Hepatocyte (in vitro differentiated cells): Measurements from ENCODE around the gene PLA2G4C. TPM values are rescaled to one million over a fixed set of nuclear protein-coding genes. Genes with fewer than 3 reads are reported as not detected.

Experiments used
- DNase-seq: peaks from one replicate; pipeline ENCODE4 v3.0.0-alpha.2; 2016; ENCODE audit warnings: low spot score
- H2AFZ ChIP-seq: fragments of 200-600 bp; sonication (generic); 2 replicates; pipeline ENCODE4 v1.6.0; 2016; ENCODE audit warnings: antibody characterized with exemption, mild to moderate bottlenecking
- H3K27ac ChIP-seq: fragments of 200-600 bp; sonication (generic); 2 replicates; pipeline ENCODE4 v1.5.1; 2016; ENCODE audit warnings: mild to moderate bottlenecking
- H3K27me3 ChIP-seq: fragments of 200-600 bp; sonication (generic); 2 replicates; pipeline ENCODE4 v1.6.1; 2016
- H3K36me3 ChIP-seq: fragments of 200-600 bp; sonication (generic); replicated peaks from 2 replicates; pipeline ENCODE4 v1.5.1; 2016; ENCODE audit warnings: low read depth; ENCODE audit not compliant: insufficient read depth
- H3K4me1 ChIP-seq: fragments of 200-600 bp; sonication (generic); 2 replicates; pipeline ENCODE4 v1.5.1; 2016; ENCODE audit warnings: mild to moderate bottlenecking, moderate library complexity; ENCODE audit not compliant: insufficient read depth
- H3K4me2 ChIP-seq: fragments of 200-600 bp; sonication (generic); 2 replicates; pipeline ENCODE4 v1.6.0; 2016
- H3K4me3 ChIP-seq: fragments of 200-600 bp; sonication (generic); 2 replicates; pipeline ENCODE4 v1.5.1; 2016; ENCODE audit warnings: mild to moderate bottlenecking
- H3K79me2 ChIP-seq: fragments of 200-600 bp; sonication (generic); 2 replicates; pipeline ENCODE4 v1.6.0; 2017; ENCODE audit warnings: mild to moderate bottlenecking
- H3K9me2 ChIP-seq: fragments of 200-600 bp; sonication (generic); replicated peaks from 2 replicates; pipeline ENCODE4 v1.6.0; 2017; ENCODE audit warnings: mild to moderate bottlenecking; ENCODE audit not compliant: insufficient read depth
- H3K9me3 ChIP-seq: fragments of 200-600 bp; sonication (generic); 2 replicates; pipeline ENCODE4 v1.5.1; 2016; ENCODE audit warnings: low read depth, mild to moderate bottlenecking
- H4K20me1 ChIP-seq: fragments of 200-600 bp; sonication (generic); 2 replicates; pipeline ENCODE4 v1.6.0; 2016; ENCODE audit warnings: mild to moderate bottlenecking; ENCODE audit not compliant: insufficient read depth, poor library complexity, severe bottlenecking
- EZH2 ChIP-seq: fragments of 200-600 bp; sonication (generic); IDR thresholded peaks from 2 replicates; pipeline ENCODE4 v1.6.1; 2016; ENCODE audit warnings: antibody characterized with exemption, mild to moderate bottlenecking, borderline replicate concordance
- EZH2phosphoT487 ChIP-seq: fragments of 200-600 bp; sonication (generic); IDR thresholded peaks from one replicate; pipeline ENCODE4 v1.6.1; 2018; ENCODE audit warnings: antibody characterized with exemption, mild to moderate bottlenecking, low read depth, moderate library complexity; ENCODE audit not compliant: unreplicated experiment, severe bottlenecking
- WGBS: methylation state at CpG from one replicate; pipeline ENCODE4 v1.1.6; 2016; ENCODE audit warnings: low lambda C conversion rate; ENCODE audit errors: missing lambda C conversion rate; 5-methylcytosine and 5-hydroxymethylcytosine counted together
- polyA plus RNA-seq: library from polyadenylated mRNA; unstranded; fragments of >200 nt; fragmentation: Nextera tagmentation; extraction: Ambion mirVana; gene quantifications from 2 replicates; pipeline ENCODE4 v1.2.1, GENCODE V29; 2016
- total RNA-seq: library from RNA; depleted of rRNA; stranded (reverse); fragments of >200 nt; gene quantifications from 2 replicates; pipeline ENCODE4 v1.2.3, GENCODE V29; 2014
- TF ChIP-seq, protein P1 (sequence below): fragments of 200-600 bp; sonication (generic); IDR thresholded peaks from 2 replicates; pipeline ENCODE4 v1.5.1; 2016; ENCODE audit warnings: antibody characterized with exemption, mild to moderate bottlenecking; ENCODE audit not compliant: poor library complexity

Gene PLA2G4C
- total and polyA plus RNA-seq, 2 experiments from 2014 or later = 2.0 to 5.4 TPM

- no peak overlapping the region for H3K4me3 ChIP-seq
- no peak overlapping the region for H3K4me2 ChIP-seq
- no peaks in the 10 kb centered on the region for H3K27me3 ChIP-seq
- no peaks in the 10 kb centered on the region for H3K4me1 ChIP-seq
- no peaks in the 10 kb centered on the region for H3K79me2 ChIP-seq
- 93% methylated on average over 5 of the region's 5 CpGs for WGBS
- TF ChIP-seq EZH2phosphoT487 = no peak
- TF ChIP-seq, protein P1, sequence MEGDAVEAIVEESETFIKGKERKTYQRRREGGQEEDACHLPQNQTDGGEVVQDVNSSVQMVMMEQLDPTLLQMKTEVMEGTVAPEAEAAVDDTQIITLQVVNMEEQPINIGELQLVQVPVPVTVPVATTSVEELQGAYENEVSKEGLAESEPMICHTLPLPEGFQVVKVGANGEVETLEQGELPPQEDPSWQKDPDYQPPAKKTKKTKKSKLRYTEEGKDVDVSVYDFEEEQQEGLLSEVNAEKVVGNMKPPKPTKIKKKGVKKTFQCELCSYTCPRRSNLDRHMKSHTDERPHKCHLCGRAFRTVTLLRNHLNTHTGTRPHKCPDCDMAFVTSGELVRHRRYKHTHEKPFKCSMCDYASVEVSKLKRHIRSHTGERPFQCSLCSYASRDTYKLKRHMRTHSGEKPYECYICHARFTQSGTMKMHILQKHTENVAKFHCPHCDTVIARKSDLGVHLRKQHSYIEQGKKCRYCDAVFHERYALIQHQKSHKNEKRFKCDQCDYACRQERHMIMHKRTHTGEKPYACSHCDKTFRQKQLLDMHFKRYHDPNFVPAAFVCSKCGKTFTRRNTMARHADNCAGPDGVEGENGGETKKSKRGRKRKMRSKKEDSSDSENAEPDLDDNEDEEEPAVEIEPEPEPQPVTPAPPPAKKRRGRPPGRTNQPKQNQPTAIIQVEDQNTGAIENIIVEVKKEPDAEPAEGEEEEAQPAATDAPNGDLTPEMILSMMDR = no peak
- H3K27ac ChIP-seq = no peak overlapping the region
- H4K20me1 ChIP-seq = no peaks in the 10 kb centered on the region
- H3K9me3 ChIP-seq = no peaks in the 10 kb centered on the region
- H3K9me2 ChIP-seq = no peaks in the 10 kb centered on the region
- no peak for DNase-seq
- H2AFZ ChIP-seq = no peak overlapping the region
- no peaks in the 10 kb centered on the region for H3K36me3 ChIP-seq
These were observed 6.7 kb downstream of the PLA2G4C start for GRCh38 chr19:48103922-48104321.

DNA sequence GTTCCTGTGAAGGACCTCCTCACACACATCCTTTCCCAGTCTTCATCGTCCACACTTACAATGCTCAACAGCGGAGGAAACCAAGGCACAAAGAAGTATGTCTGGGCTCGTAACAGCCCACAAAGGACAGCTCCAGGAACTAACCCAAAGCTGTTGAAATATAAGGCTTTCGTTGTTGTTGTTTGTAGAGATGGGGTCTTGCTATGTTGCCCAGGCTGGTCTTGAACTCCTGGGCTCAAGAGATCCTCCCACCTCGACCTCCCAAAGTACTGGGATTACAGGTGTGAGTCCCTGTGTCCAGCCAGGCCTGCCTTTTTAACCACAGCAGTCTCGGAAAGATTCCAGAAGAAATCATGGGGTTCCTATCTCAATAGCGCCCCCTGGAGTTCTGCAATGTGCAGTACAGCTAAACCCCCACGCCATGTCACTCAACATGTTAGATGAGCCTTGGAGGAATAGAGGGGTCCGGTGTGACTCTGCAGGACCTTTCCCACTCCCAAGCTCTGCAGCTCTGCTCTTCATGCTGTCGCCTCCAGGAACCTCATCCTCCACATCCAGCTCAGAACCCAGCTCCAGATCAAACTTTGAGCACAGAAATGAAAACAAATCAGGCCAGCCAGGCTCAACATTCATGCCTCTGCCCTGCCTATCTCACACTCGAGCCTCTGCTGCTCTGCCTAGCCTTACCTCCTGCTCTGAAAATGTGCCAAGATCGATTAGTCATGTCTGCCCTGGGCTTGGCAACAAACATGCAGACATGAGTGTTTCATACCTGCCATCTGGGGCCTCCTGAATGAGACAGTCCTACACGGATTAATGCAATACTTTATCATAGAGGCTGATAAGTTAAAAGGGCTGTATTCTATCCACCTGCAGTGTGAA lies 7.5 kb downstream of the PLA2G4C start:
- no peaks in the 10 kb centered on the region for H3K36me3 ChIP-seq
- H2AFZ ChIP-seq = no peak overlapping the region
- no peaks in the 10 kb centered on the region for H4K20me1 ChIP-seq
- no peaks in the 10 kb centered on the region for H3K4me1 ChIP-seq
- no peaks in the 10 kb centered on the region for H3K79me2 ChIP-seq
- DNase-seq = peak; percentile 44
- TF ChIP-seq, protein P1 = peak; percentile 55
- no peak for TF ChIP-seq EZH2phosphoT487
- TF ChIP-seq EZH2 = no peak
- H3K9me3 ChIP-seq = no peaks in the 10 kb centered on the region
- no peaks in the 10 kb centered on the region for H3K9me2 ChIP-seq
- H3K4me3 ChIP-seq = no peak overlapping the region
- H3K27ac ChIP-seq = no peak overlapping the region
- WGBS = 62% methylated on average over 13 of the region's 13 CpGs
- no peak overlapping the region for H3K4me2 ChIP-seq
- no peaks in the 10 kb centered on the region for H3K27me3 ChIP-seq

DNA sequence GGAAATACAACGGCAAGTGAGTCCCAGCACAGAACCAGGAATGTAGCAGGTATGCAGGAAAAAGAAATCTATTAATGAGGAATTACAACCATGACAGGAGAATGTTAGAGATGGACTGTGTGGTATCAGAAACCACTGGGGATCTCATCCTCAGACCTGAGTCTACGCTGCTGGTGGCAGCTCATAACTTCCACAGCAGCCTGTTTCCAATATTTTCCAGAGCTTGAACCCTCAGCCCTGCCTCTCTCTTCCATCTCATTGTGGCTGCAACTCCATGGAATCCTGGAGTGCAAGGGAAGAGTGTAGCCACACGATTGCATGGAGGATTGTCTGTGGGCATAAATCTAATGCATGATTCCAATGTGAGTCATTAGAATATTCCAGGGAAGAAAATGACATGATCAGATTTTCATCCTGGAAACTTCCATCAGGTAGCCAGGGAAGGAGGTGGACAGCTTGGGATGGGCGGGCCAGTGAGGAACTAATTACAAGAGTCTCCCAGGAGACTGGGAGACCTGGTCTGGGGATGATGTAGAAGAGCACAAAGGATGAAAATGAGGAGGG lies 14.9 kb downstream of the PLA2G4C start:
- Histone ChIP-seq H3K4me2 (no peak overlapping the region), H3K4me1 (no peaks in the 10 kb centered on the region), H3K27ac (no peak overlapping the region), H3K27me3 (no peaks in the 10 kb centered on the region), H3K9me2 (no peaks in the 10 kb centered on the region), H3K36me3 (no peaks in the 10 kb centered on the region), H3K79me2 (no peaks in the 10 kb centered on the region), H2AFZ (no peak overlapping the region), H3K4me3 (no peak overlapping the region), H3K9me3 (no peaks in the 10 kb centered on the region), H4K20me1 (no peaks in the 10 kb centered on the region)
- WGBS = 77% methylated on average over 4 of the region's 4 CpGs
- DNase-seq = no peak
- TF ChIP-seq EZH2phosphoT487 (no peak), EZH2 (no peak)
- TF ChIP-seq, protein P1 = no peak
